GM20431 (cell line): ENCODE measurements around the gene FGF5.
"Not testable (repeated sequence)": the region's sequence is repeated elsewhere in the genome, so short reads cannot be mapped to it uniquely, and the experiment has no call there.

ENCODE experiments used
- in situ Hi-C: fragments of 300-500 bp; cut with MseI, MboI; formaldehyde crosslinking; loops from one replicate; pipeline ENCODE4 v1.15.0; 2020; ENCODE audit warnings: low sequenced_read_pairs; ENCODE audit not compliant: unreplicated experiment

Gene FGF5, protein sequence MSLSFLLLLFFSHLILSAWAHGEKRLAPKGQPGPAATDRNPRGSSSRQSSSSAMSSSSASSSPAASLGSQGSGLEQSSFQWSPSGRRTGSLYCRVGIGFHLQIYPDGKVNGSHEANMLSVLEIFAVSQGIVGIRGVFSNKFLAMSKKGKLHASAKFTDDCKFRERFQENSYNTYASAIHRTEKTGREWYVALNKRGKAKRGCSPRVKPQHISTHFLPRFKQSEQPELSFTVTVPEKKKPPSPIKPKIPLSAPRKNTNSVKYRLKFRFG

DNA sequence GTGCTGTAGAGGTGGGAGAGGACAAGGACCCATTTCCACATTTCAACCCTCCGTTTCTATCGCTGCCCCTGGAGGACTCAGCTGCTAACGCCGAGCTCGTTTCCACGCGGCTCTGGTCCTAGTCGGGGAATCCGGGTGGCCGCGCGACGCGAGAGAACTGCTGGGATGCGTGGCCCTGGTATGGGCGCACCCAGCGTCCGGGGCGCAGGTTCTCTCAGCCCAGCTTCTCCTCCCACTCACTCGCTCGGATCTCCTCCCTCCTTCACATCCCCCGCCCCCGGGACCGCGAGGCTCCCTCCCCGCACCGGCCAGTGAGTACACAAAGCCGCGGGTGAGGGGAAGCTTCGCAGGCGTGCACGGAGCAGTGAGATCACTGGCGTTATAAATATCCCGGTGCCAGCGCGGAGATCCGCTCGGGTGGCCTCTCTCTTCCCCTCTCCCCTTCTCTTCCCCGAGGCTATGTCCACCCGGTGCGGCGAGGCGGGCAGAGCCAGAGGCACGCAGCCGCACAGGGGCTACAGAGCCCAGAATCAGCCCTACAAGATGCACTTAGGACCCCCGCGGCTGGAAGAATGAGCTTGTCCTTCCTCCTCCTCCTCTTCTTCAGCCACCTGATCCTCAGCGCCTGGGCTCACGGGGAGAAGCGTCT, at the start of gene FGF5:
FGF5 (plus strand) TSS at position 412 of the 649 bp plus-strand sequence; CDS start at position 573, 161 bp downstream.
- in situ Hi-C loops, result no loop called here

DNA sequence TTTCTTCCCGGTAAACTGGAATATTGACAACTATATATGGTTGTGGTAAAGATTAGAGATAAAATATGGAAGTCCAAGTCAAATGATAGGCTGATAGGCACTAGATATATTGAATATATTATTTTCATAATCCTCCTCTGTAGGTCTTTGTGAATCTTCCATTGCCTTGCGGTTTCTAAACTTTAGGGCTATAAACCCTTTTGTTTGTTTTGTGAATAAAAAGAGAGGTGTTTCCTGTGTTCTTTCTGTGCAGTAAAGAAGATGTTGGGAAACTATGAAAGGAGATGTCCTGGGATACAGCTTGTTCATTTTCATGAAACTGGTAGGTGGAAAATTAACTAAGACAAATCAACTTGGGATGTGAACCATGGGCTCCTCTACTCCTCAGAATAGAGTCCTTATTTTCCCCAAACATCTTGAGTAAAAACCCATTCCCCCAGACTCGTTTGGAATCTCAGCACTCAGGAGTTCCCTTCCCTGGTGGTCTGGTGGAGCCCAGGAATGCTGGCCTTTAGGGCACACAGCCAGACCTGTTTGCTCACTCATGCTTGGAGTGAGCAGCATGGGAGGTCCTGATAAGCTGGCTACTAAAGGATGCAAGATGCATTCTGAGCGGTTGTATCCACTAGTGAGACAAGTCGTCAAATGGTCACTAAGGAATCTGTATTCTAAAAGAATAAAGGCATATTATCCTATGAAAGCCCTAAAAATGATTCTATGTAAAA, 47.0 kb upstream of the FGF5 start:
- in situ Hi-C loops, result loop anchor here (25.0 kb wide), 1 partner anchor 1257 kb away; no protein-coding TSS in a partner anchor

DNA sequence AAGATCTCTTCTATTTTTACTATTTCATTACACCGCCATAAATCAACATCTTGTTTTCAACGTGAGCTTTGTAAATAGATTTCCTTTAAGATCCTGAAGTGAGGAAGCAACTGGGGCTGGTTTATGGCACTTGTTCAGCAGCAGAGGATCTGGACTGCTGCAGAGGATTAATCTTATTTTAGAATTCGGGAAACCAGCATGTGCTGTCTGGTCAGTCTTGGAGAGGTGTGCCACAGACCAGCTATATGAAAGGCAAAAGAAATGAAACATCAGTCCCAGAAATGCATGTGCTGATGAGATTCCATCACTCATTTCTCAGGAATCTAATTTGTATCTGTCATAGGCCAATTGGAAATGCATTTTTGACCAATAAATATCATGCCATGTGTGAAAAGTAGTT, 45.8 kb upstream of the FGF5 start:
- in situ Hi-C loops, result loop anchor here (25.0 kb wide), 1 partner anchor 1258 kb away; no protein-coding TSS in a partner anchor

DNA sequence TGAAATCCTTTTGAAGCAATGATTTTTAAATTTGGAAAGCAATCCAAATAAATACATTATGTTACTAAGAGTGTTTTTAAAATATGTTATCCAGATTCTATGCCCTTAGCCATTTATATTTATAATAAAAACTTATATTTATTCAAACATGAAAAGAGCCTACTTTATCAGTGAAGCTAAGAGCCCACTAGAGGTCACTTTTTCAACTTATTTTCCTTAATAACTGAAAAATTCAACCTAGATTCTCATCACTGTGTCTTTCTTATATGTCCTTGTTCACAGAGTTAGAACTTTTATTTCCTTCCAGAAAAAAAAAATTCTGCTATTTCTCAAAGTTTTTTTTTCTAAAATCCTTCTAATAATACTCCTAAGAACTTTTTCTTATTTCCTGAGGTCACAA, 45.3 kb upstream of the FGF5 start:
- in situ Hi-C loops, result loop anchor here (25.0 kb wide), 1 partner anchor 1259 kb away; no protein-coding TSS in a partner anchor

DNA sequence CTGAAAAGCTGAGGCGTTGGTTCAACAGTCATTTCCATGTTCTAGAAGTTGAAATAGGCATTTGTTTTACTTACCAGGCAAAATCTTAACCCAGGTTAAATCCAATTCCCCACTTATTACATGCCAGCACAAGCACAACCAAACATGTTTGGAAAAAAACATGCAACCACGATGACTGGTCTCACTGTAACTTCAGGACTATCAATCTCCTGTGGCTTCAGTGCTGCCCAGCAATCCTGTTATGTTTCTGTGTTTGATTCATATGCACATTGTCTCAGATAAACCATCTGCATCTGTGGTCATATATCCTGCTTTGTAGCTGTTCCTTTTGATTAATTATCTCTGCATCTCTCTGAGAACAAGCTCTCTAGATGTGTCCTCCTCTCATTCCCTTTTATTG, 40.9 kb upstream of the FGF5 start:
- in situ Hi-C loops, result no loop called here

DNA sequence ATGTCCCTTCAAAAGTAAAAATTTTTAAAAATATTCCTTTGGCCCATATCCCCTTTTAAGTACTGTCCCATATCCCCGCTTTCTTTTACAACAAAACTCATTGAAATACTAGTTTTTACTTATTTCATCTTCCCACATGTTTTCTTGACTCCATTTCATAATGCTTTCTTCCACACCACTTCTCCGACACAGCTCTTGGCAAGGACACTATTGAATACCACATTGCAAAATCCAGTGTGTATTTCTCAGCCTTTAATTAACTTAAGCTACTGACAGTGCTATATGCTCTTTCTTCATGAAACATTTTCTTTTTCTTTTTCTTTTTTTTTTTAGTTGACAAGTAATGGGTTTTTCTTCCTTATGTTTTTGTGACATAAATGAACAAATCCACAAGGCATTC, 40.4 kb upstream of the FGF5 start:
- in situ Hi-C loops, result no loop called here

DNA sequence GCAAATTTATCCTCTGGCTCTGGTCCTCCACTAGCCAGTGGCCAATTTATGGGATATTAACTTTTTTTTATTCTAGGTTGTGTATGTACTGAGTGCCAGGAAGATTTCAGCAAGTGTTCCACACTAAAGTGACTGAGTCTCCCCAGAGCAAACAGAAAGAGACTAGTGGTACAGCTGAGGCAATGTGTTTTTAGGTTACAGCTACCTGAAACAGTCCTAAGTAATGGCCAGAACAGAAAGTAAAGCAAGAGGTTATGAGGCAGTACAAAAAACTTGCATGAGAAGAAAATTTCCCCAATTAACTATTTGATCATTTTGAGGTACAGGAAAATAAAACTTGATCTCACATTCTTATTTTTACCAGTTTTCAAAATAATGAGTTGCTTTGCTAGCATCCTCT, 38.0 kb upstream of the FGF5 start:
- in situ Hi-C loops, result no loop called here

DNA sequence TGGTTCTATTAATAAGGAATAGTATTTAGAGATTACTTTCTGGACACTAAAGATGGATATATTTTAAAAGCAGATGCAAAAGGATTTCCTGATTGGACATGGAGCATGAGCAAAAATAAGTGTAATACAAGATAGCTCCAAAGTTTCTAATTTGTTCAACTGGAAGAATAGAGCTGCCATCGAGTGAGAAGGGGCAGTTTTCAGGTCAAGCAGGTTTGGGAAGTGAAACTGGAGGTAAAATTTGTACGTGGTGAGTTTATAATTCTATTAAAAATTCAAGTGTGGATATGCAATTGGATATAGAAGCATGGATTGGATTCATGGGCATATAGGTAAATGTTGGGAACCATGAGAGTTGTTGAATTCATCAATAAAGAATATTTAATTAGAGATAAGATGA, 37.3 kb upstream of the FGF5 start:
- in situ Hi-C loops, result no loop called here

DNA sequence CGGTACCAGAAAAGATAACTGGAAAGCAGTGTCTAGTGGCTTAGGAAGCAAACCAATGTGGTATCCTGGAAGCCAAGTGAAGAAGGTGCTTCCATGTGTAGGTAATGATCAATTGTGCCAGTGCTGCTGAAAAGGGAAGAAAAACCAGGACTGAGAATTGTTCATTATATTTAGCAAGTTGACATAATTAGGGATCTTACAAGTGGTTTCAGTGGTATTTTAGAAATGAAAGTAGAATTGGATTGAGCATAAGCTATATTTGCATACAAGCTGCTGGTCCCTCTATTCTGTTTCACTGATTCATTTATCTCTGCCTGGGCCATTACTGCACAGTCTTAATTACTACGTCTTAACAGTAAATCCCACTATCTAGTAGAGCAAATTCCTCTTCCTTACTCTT, 36.9 kb upstream of the FGF5 start:
- in situ Hi-C loops, result no loop called here

DNA sequence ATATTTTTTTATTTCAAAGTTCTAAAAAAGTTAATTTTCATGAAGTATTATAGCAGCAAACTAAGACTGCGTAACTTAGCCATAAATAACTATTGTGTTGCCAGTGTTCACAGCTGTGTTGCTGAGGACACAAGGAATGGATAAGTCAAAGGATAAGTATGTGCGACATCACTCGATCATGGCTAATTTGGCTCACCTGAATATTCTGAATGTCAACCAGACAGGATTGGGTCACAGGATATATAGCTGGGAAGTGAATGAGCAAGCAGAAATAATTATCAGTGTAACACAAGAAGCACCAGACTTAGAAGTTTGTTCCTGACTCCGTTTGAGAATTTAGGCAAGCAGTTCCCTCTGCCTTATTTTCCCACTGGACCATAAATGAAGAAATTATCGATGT, 35.3 kb upstream of the FGF5 start:
- in situ Hi-C loops, result no loop called here

DNA sequence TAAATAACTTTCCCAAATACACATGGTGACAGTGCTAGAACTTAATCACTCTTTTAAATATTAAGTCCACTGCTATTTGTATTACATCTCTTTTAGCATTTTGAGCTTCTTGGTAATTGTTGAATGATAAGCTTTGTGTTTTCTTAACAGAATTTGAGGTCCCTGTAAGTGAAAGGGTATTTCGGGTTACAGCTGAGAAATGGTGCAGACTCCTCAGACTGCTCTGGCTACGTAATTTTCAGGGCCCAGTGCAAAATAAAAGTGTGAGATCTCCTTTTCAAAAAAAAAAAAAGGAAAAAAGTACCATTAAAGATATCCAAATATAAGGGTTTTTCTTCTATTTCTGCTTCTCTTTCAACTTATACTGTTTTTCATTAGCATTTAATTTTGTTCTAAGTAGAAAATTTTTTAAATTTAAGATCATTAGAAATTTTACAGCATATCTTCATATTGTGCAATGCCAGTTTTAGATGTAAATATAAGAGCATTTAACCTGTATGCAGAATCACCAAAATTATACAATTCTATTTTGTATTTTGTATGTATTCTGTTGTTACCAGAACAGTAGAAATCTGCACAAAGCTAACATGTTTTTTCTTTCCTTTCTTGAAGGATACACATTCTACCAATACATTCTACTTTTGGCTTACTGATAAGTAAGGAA, 33.6 kb upstream of the FGF5 start:
- in situ Hi-C loops, result no loop called here

DNA sequence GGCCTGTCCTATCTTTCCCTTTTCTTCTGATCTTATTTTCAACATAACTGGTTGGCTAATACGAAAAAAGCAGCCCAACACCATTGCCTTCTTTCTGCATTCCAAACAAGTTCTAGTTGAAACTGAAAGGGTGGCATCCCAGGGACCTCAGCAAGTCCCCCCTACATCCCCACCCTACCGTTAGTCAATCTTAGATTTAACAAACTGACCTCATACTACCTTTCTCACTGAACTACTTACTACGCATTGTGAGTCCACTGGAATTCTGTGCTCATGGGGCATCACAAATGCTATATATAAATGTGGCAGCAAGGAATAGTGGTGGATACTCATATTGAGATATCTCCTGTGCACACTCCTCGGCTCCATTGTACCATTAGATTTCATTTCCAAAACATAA, 33.1 kb upstream of the FGF5 start:
- in situ Hi-C loops, result no loop called here

DNA sequence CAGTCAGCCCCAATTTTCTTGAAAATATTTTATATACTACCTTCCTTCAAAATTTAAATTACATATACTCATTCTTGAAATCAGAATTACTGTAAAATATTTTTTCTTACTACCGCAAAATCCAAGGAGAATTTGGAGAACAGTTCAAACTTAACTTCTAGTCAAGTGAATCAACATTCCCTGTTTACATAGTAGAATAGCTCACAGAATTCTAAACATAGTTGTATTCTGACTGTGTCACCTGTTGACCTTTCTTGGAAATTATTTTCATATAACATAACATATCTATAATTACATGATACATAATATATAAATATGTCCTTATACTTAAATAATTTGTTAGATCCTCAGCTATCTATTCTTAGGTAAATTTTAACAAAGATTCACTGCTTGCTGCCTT, 31.0 kb upstream of the FGF5 start:
- in situ Hi-C loops, result no loop called here

DNA sequence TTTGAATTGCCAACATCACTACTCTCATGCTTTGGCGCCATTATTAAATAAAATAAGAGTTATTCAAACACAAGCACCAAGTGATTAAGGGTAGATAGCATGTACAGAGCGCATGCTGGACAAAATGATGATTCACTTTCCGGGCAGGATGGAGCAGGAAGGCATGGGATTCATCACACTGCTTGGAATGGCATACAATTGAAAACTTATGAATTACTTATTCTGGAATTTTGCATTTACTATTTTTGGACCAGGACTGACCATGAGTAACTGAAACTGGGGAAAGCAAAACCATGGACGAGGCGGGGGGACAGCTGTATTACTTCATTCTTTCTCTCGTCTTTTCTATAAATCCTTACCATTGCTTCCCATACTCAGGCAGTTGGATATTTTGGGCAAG, 28.5 kb upstream of the FGF5 start:
- in situ Hi-C loops, result no loop called here

DNA sequence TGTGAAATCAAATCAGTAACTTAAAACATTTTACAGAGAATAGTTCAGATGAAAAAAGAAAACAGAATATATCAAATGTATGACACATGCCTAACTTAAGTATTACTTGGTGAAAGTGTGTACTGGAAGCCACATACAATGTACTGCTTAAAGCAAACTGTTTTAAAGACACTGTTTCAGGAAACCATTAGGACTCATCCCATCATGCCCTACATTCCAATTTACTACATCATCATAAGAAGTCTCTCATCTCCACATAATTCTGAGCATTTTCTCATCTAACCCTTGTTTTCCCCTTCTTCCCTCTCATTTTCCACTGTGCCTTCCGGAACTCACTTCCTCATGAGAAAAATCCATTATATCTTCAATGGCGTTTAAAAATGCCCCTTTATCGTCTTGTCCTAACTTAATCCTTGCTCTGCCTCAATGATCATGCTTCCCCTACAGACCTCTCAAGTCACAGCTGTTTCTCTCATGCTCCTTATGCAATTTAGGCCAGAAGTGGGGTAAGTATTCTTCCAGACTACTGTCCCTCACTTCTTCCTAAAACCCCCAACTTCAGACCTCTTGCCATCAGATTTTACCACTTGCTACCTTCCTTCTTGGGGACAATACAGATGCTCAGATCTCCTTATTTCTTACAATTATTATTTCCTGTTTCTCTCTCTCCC, 26.8 kb upstream of the FGF5 start:
- in situ Hi-C loops, result no loop called here

DNA sequence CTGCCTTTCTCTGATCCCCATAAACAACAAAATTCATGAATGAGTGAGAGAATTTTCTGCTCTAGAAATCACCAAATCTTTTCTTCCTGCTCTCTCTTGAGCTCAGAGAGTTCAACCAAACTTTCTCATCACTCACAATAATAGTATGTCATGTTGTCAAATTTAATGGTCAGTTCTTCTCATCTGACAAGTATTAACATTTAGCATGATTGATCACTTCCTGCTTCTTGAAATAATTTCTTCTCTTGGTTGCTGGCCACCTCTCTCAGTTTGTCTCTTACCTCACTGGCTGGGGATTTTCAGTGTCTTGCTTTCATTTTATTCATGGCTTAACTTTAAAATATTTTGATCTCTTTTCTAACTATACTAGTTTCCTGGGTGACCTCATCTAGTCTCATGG, 25.5 kb upstream of the FGF5 start:
- in situ Hi-C loops, result no loop called here

DNA sequence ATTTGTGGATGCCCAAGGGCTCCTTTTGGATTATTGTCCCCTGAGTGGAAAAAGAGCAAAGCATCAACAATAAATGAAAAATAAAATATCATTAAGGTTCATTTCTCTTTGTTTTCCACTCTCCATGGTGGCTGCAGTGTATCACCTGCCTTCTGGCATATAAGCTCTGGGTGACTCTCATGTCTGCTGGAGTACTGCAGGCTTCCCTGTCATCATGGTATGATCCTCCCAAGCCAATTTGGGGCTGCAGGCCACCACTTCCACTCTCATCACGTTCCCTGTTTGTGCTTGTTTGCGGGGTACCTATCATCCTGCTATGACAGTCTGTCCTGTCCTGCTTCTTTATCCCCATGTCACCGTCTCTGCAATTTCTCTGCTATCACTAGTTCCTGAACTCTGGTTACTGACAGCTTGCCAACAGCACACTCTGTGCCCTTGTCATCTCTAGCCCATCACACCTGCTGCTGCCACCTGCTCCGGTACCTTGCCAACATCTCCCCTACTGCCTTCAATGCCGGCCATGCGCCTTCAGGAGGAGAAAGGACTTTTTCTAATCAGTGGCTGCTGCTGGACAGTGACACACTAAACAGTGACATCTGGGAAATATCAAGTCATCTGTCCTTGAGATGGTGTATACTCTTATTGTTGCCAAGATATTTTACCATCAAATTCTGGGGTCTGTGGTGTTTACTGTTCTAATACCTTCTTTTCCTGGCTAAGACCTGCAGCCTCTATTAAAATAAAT, 23.0 kb upstream of the FGF5 start:
- in situ Hi-C loops, result no loop called here

DNA sequence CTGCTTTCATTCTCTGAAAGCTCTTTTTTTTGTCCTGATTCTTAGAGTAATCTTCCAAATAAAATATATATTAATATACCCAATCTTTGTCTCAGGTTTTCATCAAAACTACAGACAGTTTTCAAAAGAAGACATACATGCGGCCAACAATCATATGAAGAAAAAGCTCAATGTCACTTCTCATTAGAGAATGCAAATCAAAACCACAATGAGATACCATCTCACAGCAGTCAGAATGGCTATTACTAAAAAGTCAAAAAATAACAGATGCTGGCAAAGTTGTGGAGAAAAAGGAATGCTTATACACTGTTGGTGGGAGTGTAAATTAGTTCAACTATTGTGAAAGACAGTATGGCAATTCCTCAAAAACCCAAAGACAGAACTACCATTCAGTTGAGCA, 19.0 kb upstream of the FGF5 start:
- in situ Hi-C loops, result not testable (repeated sequence)

DNA sequence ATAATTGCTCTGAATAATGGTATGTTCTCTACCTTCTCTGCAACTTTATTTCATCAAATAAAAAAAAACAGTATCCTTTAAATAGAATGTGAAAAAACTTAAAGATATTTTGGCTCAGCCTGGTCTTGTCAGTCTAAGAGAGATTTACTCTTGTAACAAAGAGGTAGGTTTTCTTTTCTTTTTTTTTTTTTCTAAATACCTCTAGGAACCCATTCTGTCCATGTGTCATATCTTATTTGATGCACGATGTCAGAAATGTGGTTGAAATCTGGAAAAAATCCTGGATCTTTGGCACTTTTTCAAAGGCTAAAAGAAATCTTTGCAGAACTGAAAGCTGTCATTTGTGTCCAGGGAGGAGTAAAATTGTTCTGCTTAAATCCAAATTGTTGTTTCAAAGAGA, 17.3 kb upstream of the FGF5 start:
- in situ Hi-C loops, result no loop called here

DNA sequence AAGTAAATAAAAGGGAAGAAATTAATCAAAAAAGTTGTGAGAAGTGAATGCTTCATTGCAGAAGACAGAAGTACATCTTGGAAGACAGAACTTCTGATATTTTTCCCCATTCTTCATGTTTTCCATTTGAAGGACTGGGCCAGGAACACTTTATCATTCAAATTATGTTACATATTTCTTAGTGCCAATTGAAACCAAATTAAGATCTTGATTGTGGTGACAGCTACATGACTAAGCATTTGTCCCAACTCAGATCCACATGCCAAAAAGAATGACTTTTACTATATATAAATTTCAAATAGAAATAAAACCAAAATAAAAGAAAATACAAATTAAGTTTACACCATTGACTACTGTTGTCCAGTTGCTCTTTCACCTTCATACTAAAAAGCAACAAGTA, 14.0 kb upstream of the FGF5 start:
- in situ Hi-C loops, result no loop called here
